Inflammatory macrophage (primary cell): Measurements from ENCODE around the gene GINS1.

ENCODE experiments used
- DNase-seq, 2 donors: peaks; one replicate each; pipeline ENCODE4 v3.0.0-alpha.2; 2020 to 2022
- total RNA-seq, 18 experiments: gene quantifications; one replicate each; lab custom pipeline; 2026; ENCODE audit warnings: mixed read lengths in 6 of 18, inconsistent platforms in 2 of 18; lab: John Stamatoyannopoulos, UW

The GINS1 gene
- total RNA-seq, result 5.5 to 42.2 (median 23.0) reads per million in 18 experiments

- peak; percentile 83 to 88 for DNase-seq
Observed at GRCh38 chr20:25407311-25408169, at the start of gene GINS1. Gene GINS1, plus strand, starts transcription at chr20:25407673. Its CDS starts 148 bp downstream, at chr20:25407821.

GRCh38 chr20:25360631-25361286 is 46.7 kb upstream of the GINS1 start:
- DNase-seq, result peak; percentile 43 to 62

GRCh38 chr20:25361287-25361683 is 46.2 kb upstream of the GINS1 start:
- DNase-seq, result no peak

- DNase-seq, result no peak
Observed at GRCh38 chr20:25364180-25364788, 43.2 kb upstream of the GINS1 start.

- no peak for DNase-seq
Observed at GRCh38 chr20:25364879-25365699, 42.4 kb upstream of the GINS1 start.

- DNase-seq, result no peak
Observed at GRCh38 chr20:25368526-25368925, 38.9 kb upstream of the GINS1 start.

GRCh38 chr20:25368976-25369375 is 38.5 kb upstream of the GINS1 start:
- DNase-seq, result no peak

GRCh38 chr20:25369529-25369928 is 37.9 kb upstream of the GINS1 start:
- DNase-seq, result peak; percentile 18 to 42

- no peak for DNase-seq
Observed at GRCh38 chr20:25369971-25370370, 37.5 kb upstream of the GINS1 start.

GRCh38 chr20:25372584-25373336 is 34.7 kb upstream of the GINS1 start:
- DNase-seq, result peak; percentile 11 to 46

- DNase-seq, result no peak
Observed at GRCh38 chr20:25374842-25375241, 32.6 kb upstream of the GINS1 start.

- DNase-seq, result no peak
Observed at GRCh38 chr20:25376236-25376635, 31.2 kb upstream of the GINS1 start.

GRCh38 chr20:25376886-25377285 is 30.6 kb upstream of the GINS1 start:
- no peak for DNase-seq

GRCh38 chr20:25378189-25378883 is 29.1 kb upstream of the GINS1 start:
- no peak for DNase-seq

GRCh38 chr20:25378884-25379733 is 28.4 kb upstream of the GINS1 start:
- DNase-seq, result peak; percentile 18 to 56

GRCh38 chr20:25380945-25381614 is 26.4 kb upstream of the GINS1 start:
- DNase-seq, result no peak

- DNase-seq, result no peak
Observed at GRCh38 chr20:25382704-25383370, 24.6 kb upstream of the GINS1 start.

- peak; percentile 12 to 40 for DNase-seq
Observed at GRCh38 chr20:25389401-25389857, 18.0 kb upstream of the GINS1 start.
